Measurements from ENCODE around the gene PDE9A.

The PDE9A gene

DNA sequence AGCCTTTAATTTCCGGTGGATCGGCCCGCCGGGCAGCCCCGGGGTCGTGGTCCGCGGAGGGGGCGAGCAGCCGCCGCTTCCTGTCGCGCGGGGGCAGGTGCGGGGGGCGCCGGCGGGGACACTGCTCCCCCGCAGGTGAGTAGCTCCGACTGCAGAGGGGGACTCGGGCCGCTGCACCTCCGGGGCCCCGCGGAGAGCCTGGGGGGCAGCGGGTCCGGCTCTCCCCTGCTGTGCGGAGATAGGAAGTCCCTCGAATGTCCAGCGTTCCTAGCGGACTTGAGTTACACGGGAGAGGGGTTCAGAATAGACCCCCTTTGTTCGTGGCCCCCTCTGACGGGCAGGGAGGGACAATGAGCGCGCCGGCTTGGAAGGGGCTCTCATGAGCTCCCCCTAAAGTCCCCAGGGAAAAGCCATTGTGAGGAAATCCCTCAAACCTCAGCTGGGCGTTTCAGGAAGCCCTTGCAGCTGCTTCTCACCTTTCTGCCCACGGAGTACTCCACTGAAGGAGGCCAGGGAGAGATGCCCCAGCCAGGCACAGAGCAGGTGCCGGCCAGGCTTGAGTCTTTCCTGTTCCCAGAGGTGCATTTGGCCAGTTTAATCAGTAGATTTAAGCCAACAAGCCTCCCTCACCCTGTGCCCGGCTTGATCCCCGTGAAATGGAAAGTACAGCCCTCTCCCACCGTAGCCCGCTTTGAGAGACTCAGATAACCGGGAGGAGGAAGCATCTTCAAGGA is 925 bp downstream of the PDE9A start:
- Histone ChIP-seq H3K4me3 (ENCODE audit: low read depth in 1 of 2, low read length in 2 of 2) (peak overlapping the region; percentile 84 to 85), H3K9ac (ENCODE audit: low read length) (peak overlapping the region; percentile 75), H3K27me3 (ENCODE audit: control insufficient read depth in 1 of 2, insufficient read depth in 2 of 2, low read length in 2 of 2) (no peaks in the 10 kb centered on the region), H3K4me1 (ENCODE audit: insufficient read depth, low read length) (peaks cover 54% of the 10 kb centered on the region), H3K27ac (ENCODE audit: low read depth, low read length) (peak overlapping the region; percentile 62), H3K36me3 (ENCODE audit: insufficient read depth, low read length) (no peaks in the 10 kb centered on the region), H3K9me3 (ENCODE audit: low read length) (no peaks in the 10 kb centered on the region)

DNA sequence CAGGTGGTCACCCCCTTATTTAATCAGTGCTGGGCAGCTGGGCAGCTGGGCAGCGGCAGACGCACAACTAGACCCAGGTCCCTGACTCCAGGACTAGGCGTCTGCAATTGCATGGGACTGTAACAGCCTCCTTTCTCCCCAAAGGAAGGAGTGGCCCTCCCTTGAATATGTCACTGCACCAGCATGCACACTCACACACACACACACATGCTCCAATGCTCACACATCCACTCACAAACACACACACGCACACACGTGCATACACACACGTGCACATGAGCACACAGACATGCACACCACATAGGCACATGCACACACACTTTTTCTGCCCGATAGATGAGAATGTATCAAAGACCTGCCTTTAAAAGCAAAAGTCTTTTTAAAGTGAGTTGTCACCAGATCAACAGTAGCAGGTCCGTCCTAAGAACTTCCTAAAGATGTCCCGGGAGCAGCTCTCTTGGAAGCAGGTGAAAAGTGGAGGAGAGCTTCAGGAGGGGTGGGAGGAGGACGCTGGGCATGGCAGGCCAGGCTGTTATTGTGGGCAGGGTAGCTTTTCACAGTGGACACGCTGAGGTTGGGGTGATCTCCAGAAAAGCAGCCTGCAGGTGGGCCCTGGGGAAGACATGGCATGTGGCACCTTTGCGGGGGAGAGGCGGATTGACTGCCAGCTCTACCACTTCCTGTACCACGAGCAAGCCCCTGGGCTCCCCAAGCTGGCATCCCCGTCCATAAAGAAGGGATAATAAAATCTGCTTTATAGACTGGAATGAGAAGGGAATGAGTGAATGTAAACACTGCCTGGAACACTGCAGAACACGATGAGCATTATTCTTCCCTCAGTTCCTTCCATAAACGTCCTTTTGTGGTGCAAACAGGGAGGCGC is 1.7 kb downstream of the PDE9A start:
- H3K36me3 ChIP-seq (ENCODE audit: insufficient read depth, low read length) = no peaks in the 10 kb centered on the region
- no peaks in the 10 kb centered on the region for H3K27me3 ChIP-seq (ENCODE audit: control insufficient read depth in 1 of 2, insufficient read depth in 2 of 2, low read length in 2 of 2)
- H3K9me3 ChIP-seq (ENCODE audit: low read length) = no peaks in the 10 kb centered on the region
- peak overlapping the region; percentile 75 for H3K9ac ChIP-seq (ENCODE audit: low read length)
- peaks cover 62% of the 10 kb centered on the region for H3K4me1 ChIP-seq (ENCODE audit: insufficient read depth, low read length)
- peak overlapping the region; percentile 87 for H3K27ac ChIP-seq (ENCODE audit: low read depth, low read length)
- peak overlapping the region; percentile 34 to 84 for H3K4me3 ChIP-seq (ENCODE audit: low read depth in 1 of 2, low read length in 2 of 2)

DNA sequence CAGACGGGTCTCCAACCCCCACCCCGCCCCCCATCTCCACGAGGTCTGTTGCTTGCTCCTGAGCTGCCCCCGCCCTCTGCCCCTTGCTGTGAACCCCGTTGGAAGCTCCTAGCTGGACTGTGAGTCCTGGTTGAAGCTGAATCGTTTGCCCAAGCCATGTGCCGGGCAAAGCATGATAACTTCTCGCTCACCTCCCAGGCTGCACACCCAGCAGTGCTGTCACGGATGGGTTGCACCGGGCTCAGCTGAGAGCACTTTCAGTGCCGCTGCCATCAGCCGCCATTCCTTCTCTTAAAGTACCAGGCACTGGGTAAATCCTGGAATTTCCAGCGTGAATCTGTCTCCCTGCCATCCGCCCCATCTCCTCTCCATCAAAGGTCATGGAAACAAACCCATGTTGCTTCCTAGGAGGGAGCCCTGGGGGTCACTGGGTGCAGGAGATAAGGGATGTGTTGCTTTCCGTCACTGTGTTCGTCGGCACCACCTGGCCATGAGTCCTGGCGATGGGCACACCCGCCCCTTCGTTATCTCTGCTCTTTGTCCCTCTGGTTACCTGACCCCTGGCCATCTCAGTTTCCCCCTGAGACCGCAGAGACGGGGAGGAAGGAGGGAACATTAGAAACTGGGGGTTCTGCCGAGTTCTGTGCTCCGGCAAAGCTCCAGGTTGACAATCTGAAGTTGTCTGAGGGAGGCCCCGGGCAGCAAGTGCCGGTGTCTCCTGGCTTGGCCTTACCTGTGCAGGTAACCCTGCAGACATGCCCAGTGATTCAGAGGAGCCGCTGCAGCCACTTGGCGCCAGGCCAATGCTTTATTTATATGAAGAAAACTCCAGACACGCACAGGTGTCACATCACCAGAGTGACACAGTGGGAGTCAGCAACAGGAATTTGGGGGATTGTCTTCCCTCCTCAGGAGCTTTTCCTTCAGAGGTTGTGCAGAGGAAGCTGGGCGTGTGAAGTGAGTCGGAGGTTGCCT is 2.7 kb downstream of the PDE9A start:
- Histone ChIP-seq H3K9me3 (ENCODE audit: low read length) (no peaks in the 10 kb centered on the region), H3K27me3 (ENCODE audit: control insufficient read depth in 1 of 2, insufficient read depth in 2 of 2, low read length in 2 of 2) (no peaks in the 10 kb centered on the region), H3K4me3 (ENCODE audit: low read depth in 1 of 2, low read length in 2 of 2) (peak overlapping the region; percentile 2 to 84), H3K27ac (ENCODE audit: low read depth, low read length) (peak overlapping the region; percentile 87), H3K36me3 (ENCODE audit: insufficient read depth, low read length) (no peaks in the 10 kb centered on the region), H3K9ac (ENCODE audit: low read length) (peak overlapping the region; percentile 75), H3K4me1 (ENCODE audit: insufficient read depth, low read length) (peaks cover 62% of the 10 kb centered on the region)

DNA sequence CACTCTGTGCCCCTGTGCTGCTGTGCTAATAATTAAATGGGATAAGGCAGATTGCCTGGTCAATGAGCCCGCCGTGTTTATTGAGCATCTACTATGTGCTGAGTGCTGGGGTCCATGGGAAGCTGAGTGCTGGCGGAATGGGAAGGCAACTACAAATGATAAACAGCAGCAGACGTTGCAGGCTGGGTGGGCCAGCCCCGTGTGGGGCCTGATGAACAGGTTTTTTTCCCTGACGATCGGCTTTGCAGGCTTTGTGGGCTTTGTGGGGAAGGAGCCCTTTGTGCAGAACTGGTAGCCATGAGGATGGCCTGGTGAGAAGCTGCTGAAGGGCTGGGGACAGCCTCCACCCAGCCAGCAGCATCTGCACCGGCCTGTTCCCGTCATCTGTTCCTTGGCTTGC is 3.5 kb downstream of the PDE9A start:
- Histone ChIP-seq H3K9ac (ENCODE audit: low read length) (no peak overlapping the region), H3K4me3 (ENCODE audit: low read depth in 1 of 2, low read length in 2 of 2) (peak overlapping the region in 1 of 2 donors; percentile 84), H3K36me3 (ENCODE audit: insufficient read depth, low read length) (no peaks in the 10 kb centered on the region), H3K27ac (ENCODE audit: low read depth, low read length) (peak overlapping the region; percentile 87), H3K4me1 (ENCODE audit: insufficient read depth, low read length) (peaks cover 61% of the 10 kb centered on the region), H3K9me3 (ENCODE audit: low read length) (no peaks in the 10 kb centered on the region), H3K27me3 (ENCODE audit: control insufficient read depth in 1 of 2, insufficient read depth in 2 of 2, low read length in 2 of 2) (no peaks in the 10 kb centered on the region)

DNA sequence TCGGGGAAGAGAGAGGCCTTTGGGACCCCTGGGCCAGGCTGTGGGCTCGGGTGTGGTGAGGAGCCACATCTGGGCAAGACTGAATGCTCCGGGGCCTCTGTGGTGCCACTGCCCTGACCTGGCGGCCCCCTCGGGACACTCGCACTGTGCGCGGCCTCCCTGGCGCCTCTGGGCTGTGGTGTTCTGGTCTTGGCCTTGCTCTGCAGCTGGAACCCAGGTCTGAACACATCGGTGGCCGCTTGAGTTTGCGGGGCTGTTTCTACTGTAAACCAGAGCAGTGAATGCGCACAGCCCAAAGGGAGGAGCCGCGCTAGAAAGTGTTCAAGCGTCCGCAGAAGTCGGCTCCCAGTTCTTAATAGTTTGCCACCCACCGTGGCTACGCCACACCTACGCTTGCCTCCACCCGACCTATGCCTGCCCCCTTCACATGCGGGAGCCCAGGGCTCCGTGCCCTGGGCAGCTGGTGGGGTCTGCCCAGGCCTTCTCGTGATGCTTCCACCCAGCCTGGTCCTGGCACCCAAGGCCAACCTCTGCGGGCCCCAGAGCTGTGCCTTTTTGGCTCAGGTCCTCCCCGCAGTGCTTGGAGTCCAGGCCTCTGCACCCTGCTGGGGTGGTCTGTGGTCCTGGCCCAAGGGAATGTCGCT is 4.4 kb downstream of the PDE9A start:
- peaks cover 52% of the 10 kb centered on the region for H3K4me1 ChIP-seq (ENCODE audit: insufficient read depth, low read length)
- H3K9me3 ChIP-seq (ENCODE audit: low read length) = no peaks in the 10 kb centered on the region
- H3K4me3 ChIP-seq (ENCODE audit: low read depth in 1 of 2, low read length in 2 of 2) = peak overlapping the region in 1 of 2 donors; percentile 84
- no peaks in the 10 kb centered on the region for H3K27me3 ChIP-seq (ENCODE audit: control insufficient read depth in 1 of 2, insufficient read depth in 2 of 2, low read length in 2 of 2)
- H3K9ac ChIP-seq (ENCODE audit: low read length) = no peak overlapping the region
- peak overlapping the region; percentile 16 for H3K27ac ChIP-seq (ENCODE audit: low read depth, low read length)
- H3K36me3 ChIP-seq (ENCODE audit: insufficient read depth, low read length) = peaks cover 5% of the 10 kb centered on the region

DNA sequence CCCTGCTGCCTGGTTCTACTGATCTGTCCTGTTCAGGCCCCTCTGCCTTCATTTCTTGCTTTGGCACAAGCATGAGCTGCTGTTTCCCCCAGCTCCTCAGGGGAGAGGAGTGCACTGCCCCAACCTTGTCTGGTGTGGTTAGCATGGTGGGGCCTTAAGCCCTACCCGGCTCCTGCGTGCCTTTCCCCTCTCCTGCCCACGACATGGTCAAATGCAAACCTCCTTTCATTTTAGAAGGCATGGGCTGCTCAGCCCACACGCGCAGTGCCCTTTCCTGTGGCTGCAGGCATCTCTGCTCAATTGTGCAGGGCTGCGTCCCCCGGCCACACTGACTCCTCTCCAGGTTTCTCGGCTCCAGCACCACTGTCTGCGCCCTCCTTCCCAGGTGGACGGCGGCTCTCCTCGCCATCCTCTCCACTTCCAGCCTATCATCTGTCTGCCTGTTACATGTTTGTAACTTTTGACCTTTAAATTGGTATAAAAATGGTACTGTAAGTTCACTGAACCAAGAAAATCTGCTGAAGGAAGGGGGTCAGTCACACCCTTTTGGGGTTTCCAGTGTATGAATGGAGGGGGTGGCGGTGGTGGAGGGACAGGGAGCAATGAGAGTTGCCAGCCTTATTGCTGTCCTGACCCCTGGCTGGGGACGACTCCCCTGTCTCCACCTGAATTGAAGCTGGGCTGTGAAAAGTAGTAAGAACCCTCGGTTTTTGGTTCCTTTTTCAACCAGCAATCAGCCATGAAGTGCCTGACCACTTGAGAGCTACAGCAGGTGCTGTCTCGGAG is 5.1 kb downstream of the PDE9A start:
- peaks cover 54% of the 10 kb centered on the region for H3K4me1 ChIP-seq (ENCODE audit: insufficient read depth, low read length)
- peaks cover 10% of the 10 kb centered on the region for H3K36me3 ChIP-seq (ENCODE audit: insufficient read depth, low read length)
- no peaks in the 10 kb centered on the region for H3K27me3 ChIP-seq (ENCODE audit: control insufficient read depth in 1 of 2, insufficient read depth in 2 of 2, low read length in 2 of 2)
- no peaks in the 10 kb centered on the region for H3K9me3 ChIP-seq (ENCODE audit: low read length)
- no peak overlapping the region for H3K9ac ChIP-seq (ENCODE audit: low read length)
- H3K27ac ChIP-seq (ENCODE audit: low read depth, low read length) = peak overlapping the region; percentile 16
- no peak overlapping the region for H3K4me3 ChIP-seq (ENCODE audit: low read depth in 1 of 2, low read length in 2 of 2)

DNA sequence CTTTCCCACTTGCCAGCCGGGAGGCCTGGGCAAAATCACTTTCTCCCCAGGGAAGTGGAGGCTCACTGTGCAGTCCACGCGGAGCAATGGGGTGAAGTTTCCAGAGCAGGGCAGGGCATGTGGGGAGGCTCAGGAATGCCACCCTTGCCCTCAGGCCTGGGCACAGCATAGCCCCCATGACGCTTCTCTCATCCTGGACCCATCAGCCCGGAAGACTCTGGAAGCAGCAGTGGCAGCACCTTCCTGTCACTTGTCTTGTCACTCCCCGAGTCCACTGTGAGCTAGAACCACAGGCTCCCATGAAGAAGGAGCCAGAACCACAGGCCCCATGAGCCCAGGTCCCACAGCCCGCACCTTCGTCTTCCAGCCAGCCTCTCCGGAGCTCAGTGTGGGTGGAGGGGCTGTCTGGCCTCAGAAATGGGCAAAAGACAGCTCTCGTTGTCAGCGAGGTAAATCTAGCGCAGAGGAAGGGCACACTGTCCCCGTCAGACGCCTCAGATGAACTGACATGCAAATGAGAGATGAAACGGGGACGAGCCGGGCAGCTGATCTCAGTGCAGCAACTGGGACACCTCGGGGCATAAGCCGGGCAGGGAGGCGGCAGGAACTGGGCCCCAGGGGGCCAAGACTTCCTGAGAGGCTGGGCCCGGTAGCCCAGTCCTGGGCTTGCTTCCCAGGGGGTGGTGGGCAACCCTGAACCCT is 6.1 kb downstream of the PDE9A start:
- H3K9me3 ChIP-seq (ENCODE audit: low read length) = no peaks in the 10 kb centered on the region
- peaks cover 64% of the 10 kb centered on the region for H3K4me1 ChIP-seq (ENCODE audit: insufficient read depth, low read length)
- H3K9ac ChIP-seq (ENCODE audit: low read length) = no peak overlapping the region
- H3K4me3 ChIP-seq (ENCODE audit: low read depth in 1 of 2, low read length in 2 of 2) = no peak overlapping the region
- H3K27me3 ChIP-seq (ENCODE audit: control insufficient read depth in 1 of 2, insufficient read depth in 2 of 2, low read length in 2 of 2) = no peaks in the 10 kb centered on the region
- H3K36me3 ChIP-seq (ENCODE audit: insufficient read depth, low read length) = peaks cover 10% of the 10 kb centered on the region
- H3K27ac ChIP-seq (ENCODE audit: low read depth, low read length) = no peak overlapping the region

DNA sequence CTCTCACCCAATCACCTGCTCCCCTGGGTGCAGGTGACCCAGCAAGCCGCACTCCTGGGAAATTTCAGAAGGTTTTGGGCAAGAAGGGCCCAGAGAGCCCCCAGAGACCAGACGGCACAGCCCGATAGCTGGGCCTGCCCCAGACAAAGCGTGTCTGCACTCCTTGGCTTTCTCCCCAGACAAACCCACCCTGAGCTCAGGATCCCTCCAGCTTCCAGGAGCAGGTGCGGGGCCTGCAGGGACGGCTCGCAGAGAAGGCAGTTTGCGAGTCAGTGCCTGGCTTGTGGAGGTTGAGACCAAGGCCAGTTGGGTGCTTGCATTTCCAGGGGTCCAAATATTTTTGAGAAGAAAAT is 6.7 kb downstream of the PDE9A start:
- no peaks in the 10 kb centered on the region for H3K27me3 ChIP-seq (ENCODE audit: control insufficient read depth in 1 of 2, insufficient read depth in 2 of 2, low read length in 2 of 2)
- peaks cover 65% of the 10 kb centered on the region for H3K4me1 ChIP-seq (ENCODE audit: insufficient read depth, low read length)
- no peak overlapping the region for H3K9ac ChIP-seq (ENCODE audit: low read length)
- no peak overlapping the region for H3K27ac ChIP-seq (ENCODE audit: low read depth, low read length)
- no peak overlapping the region for H3K4me3 ChIP-seq (ENCODE audit: low read depth in 1 of 2, low read length in 2 of 2)
- no peaks in the 10 kb centered on the region for H3K9me3 ChIP-seq (ENCODE audit: low read length)
- peaks cover 10% of the 10 kb centered on the region for H3K36me3 ChIP-seq (ENCODE audit: insufficient read depth, low read length)

DNA sequence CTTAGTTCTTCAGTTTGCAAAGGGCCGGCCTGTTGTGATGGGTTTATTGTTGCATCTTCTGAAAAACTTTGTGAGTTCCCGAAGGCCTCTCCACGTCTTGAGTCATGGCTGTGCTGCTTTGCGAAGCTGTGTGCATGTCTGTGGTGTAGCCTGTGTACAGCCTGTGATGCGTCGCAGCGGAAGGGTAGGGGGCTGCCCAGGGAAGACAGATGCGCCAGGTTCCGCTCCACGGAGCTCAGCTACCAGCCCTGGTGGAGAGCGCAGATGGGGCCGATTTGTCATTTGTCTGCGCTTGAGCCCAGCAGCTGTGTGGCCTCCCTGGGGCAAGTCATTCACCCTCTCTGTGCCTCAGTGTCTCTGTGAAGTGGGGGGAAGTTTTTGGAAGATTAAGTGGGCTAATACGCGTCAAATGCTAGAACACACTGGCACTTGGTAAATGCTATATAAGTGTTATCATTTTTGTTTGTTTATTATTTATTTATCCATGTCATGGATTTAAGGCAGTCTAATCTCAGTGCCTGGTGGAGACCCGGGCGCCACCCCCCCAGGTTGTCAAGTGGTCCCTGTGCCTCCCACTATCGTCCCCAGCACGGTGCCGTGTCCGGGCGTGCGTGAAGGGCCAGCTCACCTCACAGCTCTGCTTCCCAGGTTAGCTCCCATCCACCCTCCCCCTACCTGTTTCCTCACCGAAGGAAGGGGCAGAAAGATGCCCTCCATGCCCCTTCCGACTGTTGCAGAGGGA is 8.4 kb downstream of the PDE9A start:
- H3K4me1 ChIP-seq (ENCODE audit: insufficient read depth, low read length) = peaks cover 71% of the 10 kb centered on the region
- no peaks in the 10 kb centered on the region for H3K9me3 ChIP-seq (ENCODE audit: low read length)
- H3K27me3 ChIP-seq (ENCODE audit: control insufficient read depth in 1 of 2, insufficient read depth in 2 of 2, low read length in 2 of 2) = no peaks in the 10 kb centered on the region
- no peak overlapping the region for H3K27ac ChIP-seq (ENCODE audit: low read depth, low read length)
- H3K9ac ChIP-seq (ENCODE audit: low read length) = no peak overlapping the region
- H3K4me3 ChIP-seq (ENCODE audit: low read depth in 1 of 2, low read length in 2 of 2) = no peak overlapping the region
- peaks cover 10% of the 10 kb centered on the region for H3K36me3 ChIP-seq (ENCODE audit: insufficient read depth, low read length)
